H7 (cell line): ENCODE results near the gene CARNS1. TPM values are rescaled to one million over a fixed set of nuclear protein-coding genes. Genes with fewer than 3 reads are reported as not detected.

ENCODE experiments used
- total RNA-seq: library from RNA; depleted of rRNA; stranded (reverse); fragments of >200 nt; shearing (Covaris generic); gene quantifications from 2 replicates; pipeline ENCODE4 v1.2.3, GENCODE V29; 2014; rRNA removed

The CARNS1 gene
- total RNA-seq, 1 experiment from 2014 or later, result 0.17 TPM

Other genes with a start within 250 kb of the CARNS1 start
- gene GRK2, start 149.2 kb upstream of the CARNS1 start, total RNA-seq, result 73.8 and 82.1 TPM in 2 replicates
- 29.1 and 32.2 TPM in 2 replicates for gene ANKRD13D, start 126.4 kb upstream of the CARNS1 start, total RNA-seq
- 23.6 and 30.2 TPM in 2 replicates for gene SSH3, start 112.1 kb upstream of the CARNS1 start, total RNA-seq
- gene POLD4, start 62.1 kb upstream of the CARNS1 start, total RNA-seq, result 49.8 and 53.9 TPM in 2 replicates
- 3.7 and 4.4 TPM in 2 replicates for gene CLCF1, start 42.1 kb upstream of the CARNS1 start, total RNA-seq
- 20.2 and 27.0 TPM in 2 replicates for gene RAD9A, start 23.7 kb upstream of the CARNS1 start, total RNA-seq
- gene PPP1CA, start 13.8 kb upstream of the CARNS1 start, total RNA-seq, result 246 and 314 TPM in 2 replicates
- gene TBC1D10C, start 11.6 kb upstream of the CARNS1 start, total RNA-seq, result 0.44 and 0.52 TPM in 2 replicates
- gene RPS6KB2, start 12.8 kb downstream of the CARNS1 start, total RNA-seq, result 88.9 and 90.2 TPM in 2 replicates
- 0.74 and 2.6 TPM in 2 replicates for gene PTPRCAP, start 22.0 kb downstream of the CARNS1 start, total RNA-seq
- gene CORO1B, start 27.8 kb downstream of the CARNS1 start, total RNA-seq, result 116 and 134 TPM in 2 replicates
- not detected in 2 replicates for gene GPR152, start 37.1 kb downstream of the CARNS1 start, total RNA-seq
- not detected in 2 replicates for gene CABP4, start 39.7 kb downstream of the CARNS1 start, total RNA-seq
- gene TMEM134, start 53.6 kb downstream of the CARNS1 start, total RNA-seq, result 34.9 and 51.7 TPM in 2 replicates
- 40.8 and 51.2 TPM in 2 replicates for gene AIP, start 67.3 kb downstream of the CARNS1 start, total RNA-seq
- 36.9 and 37.5 TPM in 2 replicates for gene PITPNM1, start 89.7 kb downstream of the CARNS1 start, total RNA-seq
- 28.6 and 38.1 TPM in 2 replicates for gene CDK2AP2, start 92.5 kb downstream of the CARNS1 start, total RNA-seq
- not detected in 2 replicates for gene CABP2, start 107.8 kb downstream of the CARNS1 start, total RNA-seq
- gene GSTP1, start 168.1 kb downstream of the CARNS1 start, total RNA-seq, result 2,691 and 2,979 TPM in 2 replicates
- 302 and 350 TPM in 2 replicates for gene NDUFV1, start 191.3 kb downstream of the CARNS1 start, total RNA-seq
- 8.1 and 8.7 TPM in 2 replicates for gene NUDT8, start 214.3 kb downstream of the CARNS1 start, total RNA-seq
- 0.07 TPM in 1 of 2 replicates, not detected in the other for gene TBX10, start 224.1 kb downstream of the CARNS1 start, total RNA-seq
- gene ACY3, start 235.1 kb downstream of the CARNS1 start, total RNA-seq, result not detected in 2 replicates